Heart right ventricle (tissue), 16 donors: ENCODE data around the gene GABRB1. TPM values are rescaled to one million over a fixed set of nuclear protein-coding genes. Genes with fewer than 3 reads are reported as not detected.

Source experiments
- ATAC-seq, 8 donors: fragments of 200-7000 bp; cut with Tn5 transposase; one replicate each; pipeline ENCODE4 v1.9.1; 2020; ENCODE audit warnings: mild to moderate bottlenecking in 8 of 8, moderate library complexity in 8 of 8, moderate number of reproducible peaks in 1 of 8
- DNase-seq, 2 donors: peaks; one replicate each; pipeline ENCODE4 v3.0.0-alpha.2; 2020
- H3K27ac ChIP-seq, 10 donors: fragments of 200-600 bp; sonication (generic) in 2 of 10; one replicate each; pipeline versions ENCODE4 v1.5.0 to v1.8.0; 2020 to 2022; ENCODE audit warnings: mild to moderate bottlenecking in 3 of 10
- H3K27me3 ChIP-seq, 7 donors: fragments of 200-600 bp; one replicate each; pipeline ENCODE4 v1.8.0; 2021 to 2022; ENCODE audit warnings: mild to moderate bottlenecking in 2 of 7
- H3K36me3 ChIP-seq, 9 donors: fragments of 200-600 bp; sonication (generic) in 1 of 9; one replicate each; pipeline versions ENCODE4 v1.5.0 to v1.8.0; 2020 to 2022; ENCODE audit warnings: mild to moderate bottlenecking in 2 of 9
- H3K4me1 ChIP-seq, 9 donors: fragments of 200-600 bp; sonication (generic) in 1 of 9; one replicate each; pipeline versions ENCODE4 v1.5.0 to v1.8.0; 2020 to 2022; ENCODE audit warnings: mild to moderate bottlenecking in 4 of 9
- H3K4me3 ChIP-seq, 10 donors: fragments of 200-600 bp; sonication (generic) in 2 of 10; one replicate each; pipeline versions ENCODE4 v1.5.0 to v1.8.0; 2020 to 2022; ENCODE audit warnings: mild to moderate bottlenecking in 7 of 10, moderate library complexity in 2 of 10
- H3K9me3 ChIP-seq, 11 donors: fragments of 200-600 bp in 10 of 11; sonication (generic) in 2 of 11; one replicate each; pipeline versions ENCODE4 v1.5.0 to v1.8.0; 2013 to 2022; ENCODE audit warnings: mild to moderate bottlenecking in 2 of 11, control low read depth in 1 of 11, moderate library complexity in 1 of 11
- CTCF ChIP-seq, 9 donors: fragments of 200-600 bp; sonication (generic) in 2 of 9; IDR thresholded peaks; one replicate each; pipeline versions ENCODE4 v1.5.0 to v1.8.0; 2021 to 2022; ENCODE audit warnings: antibody characterized with exemption in 9 of 9, mild to moderate bottlenecking in 5 of 9, moderate library complexity in 1 of 9
- whole genome bisulfite sequencing, 2 donors: extraction: QIAGEN DNeasy Blood & Tissue Kit; methylation state at CpG; one replicate each; pipeline ENCODE4 v1.1.7; 2013; ENCODE audit warnings: inconsistent platforms in 1 of 2; 5-methylcytosine and 5-hydroxymethylcytosine counted together
- intact Hi-C, 10 donors: fragments of 100-400 bp; cut with DNase I; formaldehyde crosslinking; loops; one replicate each; pipeline versions ENCODE4 v1.11.1 to v1.14.2; 2022
- polyA plus RNA-seq, 2 donors: library from polyadenylated mRNA; stranded (reverse); fragments of 200-250 nt; gene quantifications; one replicate each; pipeline ENCODE4 v1.2.3, GENCODE V29; 2013
- total RNA-seq, 10 donors: library from RNA; stranded (reverse); fragmentation: NEBNext Ultra II Directional in 3 of 10; extraction: Animal tissue kit (Norgen Biotek cat#: 25700) in 3 of 10; gene quantifications; one replicate each; pipeline versions ENCODE4 v1.2.1 to v1.2.4, GENCODE V29; 2021 to 2023
- donor health status: Arrhythmogenic right ventricular cardiomyopathy.
- donor health status: ischemic (EF 13 %, LVEDD 7.1; RV severe dilation, severe dysfunction).
- donor health status: healthy with polysubstance abuse.
- donor health status: DM: no; HTN: yes; CAD: no.
- donor health status: DM: no; HTN: no; CAD: no.
- donor health status: ischemic (EF 25% LVEDD 6.9; RV normal size, moderate dysfunction).
- donor health status: ischemic (EF 25% LVEDD 5.7; RV mildly dilated, moderate dysfunction).
- donor health status: healthy.
- donor health status: DM: yes; HTN: yes; CAD: no.
- donor health status: Ischemic cardiomyopathy.
- donor health status: ischemic (EF 35%, LVEDD 5.7; RV mildly dilated, moderate dysfunction).
- donor health status: nonischemic (EF 11% LVEDD 7.7; RV severe dilation, severe dysfunction).
- donor health status: DM: yes; HTN: yes; CAD: no.
- donor health status: PGD.
- donor health status: ischemic (EF 29% LVEDD 5.4; RV normal size, mild dysfunction).
- donor health status: nonischemic (EF 23%, LVEDD 6.1; RV moderate dilation, normal function).

GABRB1 gene
- total and polyA plus RNA-seq, 12 donors, result 0.51 to 9.9 (median 6.2) TPM

DNA sequence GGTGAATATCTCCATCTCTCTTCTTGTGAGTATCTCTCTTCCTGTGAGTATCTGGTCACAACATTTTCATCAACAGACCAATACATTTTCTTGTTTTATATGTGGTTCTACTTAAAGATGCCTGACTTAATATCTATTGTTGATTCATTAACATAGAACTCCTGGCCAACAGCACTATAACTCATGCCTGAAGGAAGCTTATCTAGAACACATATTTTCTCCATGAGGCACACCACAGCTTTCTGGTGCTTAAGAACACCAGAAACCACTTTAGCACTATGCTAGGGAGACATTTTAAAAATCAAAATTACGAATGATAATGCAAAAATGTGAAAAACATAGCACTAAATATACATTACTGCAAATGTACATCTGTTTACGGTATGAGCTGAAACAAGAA is 190.4 kb downstream of the GABRB1 start:
- no peak for ATAC-seq
- Histone ChIP-seq H3K27me3 (no peaks in the 10 kb centered on the region), H3K27ac (no peak overlapping the region), H3K36me3 (no peaks in the 10 kb centered on the region), H3K4me1 (no peaks in the 10 kb centered on the region), H3K9me3 (no peaks in the 10 kb centered on the region), H3K4me3 (no peak overlapping the region)
- TF ChIP-seq CTCF (IDR thresholded peaks at IDR 0.05), result no peak
- whole genome bisulfite sequencing, 2 donors, result 61 to 71% methylated on average over 2 of the region's 2 CpGs
- no peak for DNase-seq
- intact Hi-C loops, result no loop called here

DNA sequence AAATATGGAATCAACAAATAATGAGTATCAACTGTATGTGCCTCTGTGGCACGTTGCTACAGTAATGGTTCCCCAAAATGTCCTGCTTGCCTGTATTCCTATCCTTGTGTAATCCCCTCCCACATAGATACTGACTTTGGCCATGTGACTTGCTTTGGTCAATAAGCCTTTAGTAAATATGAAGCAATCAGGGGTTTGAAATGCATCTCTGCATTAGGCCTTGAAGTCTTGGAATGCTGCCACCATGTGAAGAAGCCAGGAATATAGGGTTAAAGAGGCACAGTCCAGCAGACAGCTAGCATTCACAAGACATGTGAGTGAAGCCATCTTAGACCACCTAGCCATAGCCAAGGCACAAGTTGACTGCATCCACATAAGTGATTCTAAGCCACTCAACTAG is 190.9 kb downstream of the GABRB1 start:
- no peak overlapping the region for H3K4me3 ChIP-seq
- no peak overlapping the region for H3K27ac ChIP-seq
- 81 to 85% methylated on average over 1 of the region's 1 CpG for WGBS, 2 donors
- TF ChIP-seq CTCF (IDR thresholded peaks at IDR 0.05), result no peak
- DNase-seq, result no peak
- intact Hi-C loops, result no loop called here
- no peaks in the 10 kb centered on the region for H3K27me3 ChIP-seq
- ATAC-seq, result no peak
- no peaks in the 10 kb centered on the region for H3K36me3 ChIP-seq
- H3K4me1 ChIP-seq, result no peaks in the 10 kb centered on the region
- no peaks in the 10 kb centered on the region for H3K9me3 ChIP-seq

DNA sequence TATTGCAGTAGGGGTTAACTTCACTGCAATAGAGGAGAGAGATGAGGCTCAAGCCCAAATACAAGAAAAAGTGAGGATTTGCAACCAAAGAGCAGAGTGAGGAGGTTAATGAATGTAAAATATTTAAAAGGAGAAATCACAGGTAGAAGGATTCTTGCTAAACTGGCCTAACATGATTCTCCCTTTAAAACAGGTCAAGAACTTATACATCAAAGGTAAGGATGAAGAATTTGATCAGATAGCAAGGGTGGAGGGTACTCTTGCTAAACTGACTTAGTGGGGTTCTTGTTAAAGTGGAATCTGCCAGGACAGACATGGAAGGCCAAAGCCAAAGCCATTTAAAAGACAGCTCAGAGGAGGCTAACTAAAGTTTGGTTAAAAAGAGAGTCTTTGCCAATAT is 193.0 kb downstream of the GABRB1 start:
- H3K27me3 ChIP-seq, result no peaks in the 10 kb centered on the region

GRCh38 chr4:47235721-47236120 is 204.4 kb downstream of the GABRB1 start:
- ATAC-seq (no peak), DNase-seq (no peak)
- no peaks in the 10 kb centered on the region for H3K27me3 ChIP-seq
- H3K36me3 ChIP-seq, result no peaks in the 10 kb centered on the region
- no peak overlapping the region for H3K27ac ChIP-seq
- H3K4me1 ChIP-seq, result no peaks in the 10 kb centered on the region
- no peaks in the 10 kb centered on the region for H3K9me3 ChIP-seq
- no peak overlapping the region for H3K4me3 ChIP-seq
- TF ChIP-seq CTCF (IDR thresholded peaks at IDR 0.05), result no peak
- 50 to 57% methylated on average over 2 of the region's 2 CpGs for WGBS, 2 donors
- intact Hi-C loops, result no loop called here

More for the DNA sequence above, 193.0 kb downstream of the GABRB1 start:
- Histone ChIP-seq H3K9me3 (no peaks in the 10 kb centered on the region), H3K4me1 (no peaks in the 10 kb centered on the region), H3K4me3 (no peak overlapping the region), H3K36me3 (no peaks in the 10 kb centered on the region), H3K27ac (no peak overlapping the region)
- DNase-seq (no peak), ATAC-seq (no peak)
- intact Hi-C loops, result no loop called here
- no peak for TF ChIP-seq CTCF (IDR thresholded peaks at IDR 0.05)

DNA sequence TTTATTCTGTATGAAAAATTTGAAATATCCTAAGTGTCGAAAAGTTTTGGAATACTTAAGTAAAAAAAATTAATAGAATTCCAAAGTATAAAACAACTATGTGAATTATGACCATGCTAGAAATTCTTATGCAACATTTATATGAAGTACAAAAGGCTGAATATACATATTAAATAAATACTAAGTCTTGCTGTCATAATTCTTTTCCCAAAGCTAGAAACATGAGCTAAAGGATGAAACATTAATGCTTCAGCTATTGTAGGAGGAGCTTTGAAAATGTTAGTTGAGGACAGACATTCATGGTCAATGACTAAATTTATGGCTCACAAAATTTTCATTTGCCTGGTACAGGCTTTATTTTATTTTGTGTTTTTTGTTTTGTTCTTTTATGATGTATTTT is 207.3 kb downstream of the GABRB1 start:
- intact Hi-C loops, result no loop called here
- no peaks in the 10 kb centered on the region for H3K36me3 ChIP-seq
- ATAC-seq, result no peak
- TF ChIP-seq CTCF (IDR thresholded peaks at IDR 0.05), result no peak
- H3K9me3 ChIP-seq, result no peaks in the 10 kb centered on the region
- H3K27ac ChIP-seq, result no peak overlapping the region
- DNase-seq, result no peak
- no peaks in the 10 kb centered on the region for H3K27me3 ChIP-seq
- H3K4me1 ChIP-seq, result no peaks in the 10 kb centered on the region
- no peak overlapping the region for H3K4me3 ChIP-seq
- WGBS, 2 donors, result 41 to 93% methylated on average over 1 of the region's 1 CpG
